Measurements from ENCODE around the gene MAGI1.

DNA sequence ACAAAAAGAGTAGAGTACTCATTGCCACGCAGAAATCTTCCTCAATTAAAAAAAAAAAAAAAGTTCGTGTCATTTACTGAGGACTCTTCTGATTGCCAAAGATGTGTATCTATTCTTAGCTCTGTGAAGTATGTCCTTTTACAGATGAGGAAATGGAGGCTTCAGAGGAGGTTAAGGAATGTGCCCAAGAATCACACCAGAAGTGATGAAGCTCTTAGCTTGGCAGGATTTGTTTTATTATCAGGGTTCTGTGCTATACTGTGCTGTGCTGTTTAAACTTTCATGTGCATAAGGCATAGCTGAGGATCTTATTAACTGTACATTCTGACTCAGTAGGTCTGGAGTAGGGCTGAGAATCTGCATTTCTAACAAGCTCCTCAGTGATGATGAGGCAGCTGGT is 685.8 kb downstream of the MAGI1 start:
- TF ChIP-seq, protein P1, sequence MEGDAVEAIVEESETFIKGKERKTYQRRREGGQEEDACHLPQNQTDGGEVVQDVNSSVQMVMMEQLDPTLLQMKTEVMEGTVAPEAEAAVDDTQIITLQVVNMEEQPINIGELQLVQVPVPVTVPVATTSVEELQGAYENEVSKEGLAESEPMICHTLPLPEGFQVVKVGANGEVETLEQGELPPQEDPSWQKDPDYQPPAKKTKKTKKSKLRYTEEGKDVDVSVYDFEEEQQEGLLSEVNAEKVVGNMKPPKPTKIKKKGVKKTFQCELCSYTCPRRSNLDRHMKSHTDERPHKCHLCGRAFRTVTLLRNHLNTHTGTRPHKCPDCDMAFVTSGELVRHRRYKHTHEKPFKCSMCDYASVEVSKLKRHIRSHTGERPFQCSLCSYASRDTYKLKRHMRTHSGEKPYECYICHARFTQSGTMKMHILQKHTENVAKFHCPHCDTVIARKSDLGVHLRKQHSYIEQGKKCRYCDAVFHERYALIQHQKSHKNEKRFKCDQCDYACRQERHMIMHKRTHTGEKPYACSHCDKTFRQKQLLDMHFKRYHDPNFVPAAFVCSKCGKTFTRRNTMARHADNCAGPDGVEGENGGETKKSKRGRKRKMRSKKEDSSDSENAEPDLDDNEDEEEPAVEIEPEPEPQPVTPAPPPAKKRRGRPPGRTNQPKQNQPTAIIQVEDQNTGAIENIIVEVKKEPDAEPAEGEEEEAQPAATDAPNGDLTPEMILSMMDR (IDR thresholded peaks at IDR 0.05), result no peak
- no peak for TF ChIP-seq POLR2AphosphoS5 (IDR thresholded peaks at IDR 0.05)
